Measurements from ENCODE around the gene HOGA1. TPM values are rescaled to one million over a fixed set of nuclear protein-coding genes. Genes with fewer than 3 reads are reported as not detected.
"Not testable (repeated sequence)": the region's sequence is repeated elsewhere in the genome, so short reads cannot be mapped to it uniquely, and the experiment has no call there.

The HOGA1 gene
- total RNA-seq, 1 donor from 2014 or later: 2.6 TPM

DNA sequence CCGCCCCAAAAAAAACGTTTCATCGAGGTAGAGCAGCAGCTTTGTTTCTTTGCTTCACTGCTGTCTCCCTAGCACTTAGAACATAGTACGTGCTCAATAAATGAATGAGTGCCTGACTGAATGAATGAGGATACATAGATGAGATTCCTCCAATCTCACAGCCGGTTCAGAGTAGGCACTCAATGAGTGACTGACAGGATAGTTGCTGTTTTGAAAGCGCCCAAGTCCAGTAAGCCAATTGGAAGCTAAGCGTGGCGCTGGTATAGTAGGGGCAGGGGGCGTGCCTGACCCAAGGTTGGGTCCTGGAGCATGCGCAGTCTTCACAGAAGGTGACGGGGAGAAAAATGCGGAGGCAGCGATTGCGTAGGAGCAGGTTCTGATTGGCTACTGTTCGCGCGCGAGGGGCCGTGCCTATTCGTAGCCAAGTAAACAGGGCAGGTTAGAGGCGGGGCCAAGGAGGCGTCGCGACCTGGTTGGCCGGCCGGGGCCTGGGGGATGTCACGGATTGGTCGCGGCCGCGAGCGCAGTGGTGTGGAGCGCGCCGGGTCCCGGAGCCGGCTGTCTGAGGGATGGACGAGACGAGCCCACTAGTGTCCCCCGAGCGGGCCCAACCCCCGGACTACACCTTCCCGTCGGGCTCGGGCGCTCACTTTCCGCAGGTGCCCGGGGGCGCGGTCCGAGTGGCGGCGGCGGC lies 56.1 kb downstream of the HOGA1 start, which contains the start of gene PI4K2A:
PI4K2A (plus strand) TSS at position 498 of the 694 bp plus-strand sequence; CDS start at position 570, 72 bp downstream.
- TF ChIP-seq, protein P1, sequence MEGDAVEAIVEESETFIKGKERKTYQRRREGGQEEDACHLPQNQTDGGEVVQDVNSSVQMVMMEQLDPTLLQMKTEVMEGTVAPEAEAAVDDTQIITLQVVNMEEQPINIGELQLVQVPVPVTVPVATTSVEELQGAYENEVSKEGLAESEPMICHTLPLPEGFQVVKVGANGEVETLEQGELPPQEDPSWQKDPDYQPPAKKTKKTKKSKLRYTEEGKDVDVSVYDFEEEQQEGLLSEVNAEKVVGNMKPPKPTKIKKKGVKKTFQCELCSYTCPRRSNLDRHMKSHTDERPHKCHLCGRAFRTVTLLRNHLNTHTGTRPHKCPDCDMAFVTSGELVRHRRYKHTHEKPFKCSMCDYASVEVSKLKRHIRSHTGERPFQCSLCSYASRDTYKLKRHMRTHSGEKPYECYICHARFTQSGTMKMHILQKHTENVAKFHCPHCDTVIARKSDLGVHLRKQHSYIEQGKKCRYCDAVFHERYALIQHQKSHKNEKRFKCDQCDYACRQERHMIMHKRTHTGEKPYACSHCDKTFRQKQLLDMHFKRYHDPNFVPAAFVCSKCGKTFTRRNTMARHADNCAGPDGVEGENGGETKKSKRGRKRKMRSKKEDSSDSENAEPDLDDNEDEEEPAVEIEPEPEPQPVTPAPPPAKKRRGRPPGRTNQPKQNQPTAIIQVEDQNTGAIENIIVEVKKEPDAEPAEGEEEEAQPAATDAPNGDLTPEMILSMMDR (IDR thresholded peaks at IDR 0.05): no peak
- Histone ChIP-seq H3K9me3 (no peaks in the 10 kb centered on the region), H3K4me1 (peaks cover 0 to 13% of the 10 kb centered on the region in 2 donors), H3K4me3 (peak within 1 kb of the TSS; percentile 87 to 96), H3K27me3 (no peaks in the 10 kb centered on the region), H3K27ac (peak within 1 kb of the TSS; percentile 80 to 93), H3K36me3 (peaks cover 10 to 16% of the 10 kb centered on the region in 2 donors)
- DNase-seq (ENCODE audit: low spot score in 2 of 2): peak; percentile 97 to 99
- intact Hi-C loops (cut with DNase I): loop anchor here (1.0 to 10.0 kb wide), 3 partner anchors 46 to 616 kb away; partner anchors contain the start of gene AVPI1

DNA sequence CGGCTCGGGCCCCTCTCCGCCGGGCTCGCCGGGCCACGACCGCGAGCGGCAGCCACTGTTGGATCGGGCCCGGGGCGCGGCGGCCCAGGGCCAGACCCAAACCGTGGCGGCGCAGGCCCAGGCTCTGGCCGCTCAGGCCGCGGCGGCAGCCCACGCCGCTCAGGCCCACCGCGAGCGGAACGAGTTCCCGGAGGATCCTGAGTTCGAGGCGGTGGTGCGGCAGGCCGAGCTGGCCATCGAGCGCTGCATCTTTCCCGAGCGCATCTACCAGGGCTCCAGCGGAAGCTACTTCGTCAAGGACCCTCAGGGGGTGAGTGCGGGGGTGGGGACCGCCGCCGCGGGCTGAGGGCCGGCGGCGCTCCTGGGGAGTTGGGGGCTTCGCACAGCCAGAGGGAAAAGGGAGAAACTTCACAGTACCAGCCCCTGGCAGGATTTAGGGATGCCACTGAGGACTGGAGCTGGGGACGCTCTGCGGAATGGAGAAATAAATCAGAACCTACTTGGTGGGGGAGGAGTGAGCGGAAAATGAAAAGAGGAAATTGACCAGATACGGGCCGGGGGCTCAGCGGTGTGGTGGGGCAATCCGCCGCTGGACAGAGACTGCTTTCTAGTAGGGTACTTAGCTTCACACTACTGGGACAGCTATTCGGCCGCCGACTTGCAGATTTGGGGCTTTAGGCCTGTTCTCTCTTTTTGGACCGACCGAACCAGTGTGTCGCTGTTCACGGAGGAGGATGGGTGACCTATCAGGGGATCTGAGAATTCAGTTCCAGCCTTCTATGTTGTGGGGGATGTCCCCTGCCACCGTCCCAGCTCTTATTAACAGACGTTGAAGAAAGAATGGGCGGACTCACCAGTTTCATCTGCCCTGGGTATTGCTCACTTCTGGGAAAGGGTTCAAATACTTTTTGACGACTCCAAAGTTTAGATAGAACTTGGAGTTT lies 57.0 kb downstream of the HOGA1 start:
- peak overlapping the region; percentile 80 to 93 for H3K27ac ChIP-seq
- TF ChIP-seq, protein P1 (IDR thresholded peaks at IDR 0.05): no peak
- H3K4me1 ChIP-seq: peaks cover 0 to 13% of the 10 kb centered on the region in 2 donors
- H3K36me3 ChIP-seq: peaks cover 10 to 20% of the 10 kb centered on the region in 2 donors
- H3K4me3 ChIP-seq: peak overlapping the region; percentile 87 to 96
- H3K9me3 ChIP-seq: no peaks in the 10 kb centered on the region
- intact Hi-C loops (cut with DNase I): loop anchor here (1.0 to 10.0 kb wide), 3 partner anchors 46 to 616 kb away; partner anchors contain the start of gene AVPI1
- DNase-seq (ENCODE audit: low spot score in 2 of 2): peak in 1 of 2 donors; percentile 69
- no peaks in the 10 kb centered on the region for H3K27me3 ChIP-seq

DNA sequence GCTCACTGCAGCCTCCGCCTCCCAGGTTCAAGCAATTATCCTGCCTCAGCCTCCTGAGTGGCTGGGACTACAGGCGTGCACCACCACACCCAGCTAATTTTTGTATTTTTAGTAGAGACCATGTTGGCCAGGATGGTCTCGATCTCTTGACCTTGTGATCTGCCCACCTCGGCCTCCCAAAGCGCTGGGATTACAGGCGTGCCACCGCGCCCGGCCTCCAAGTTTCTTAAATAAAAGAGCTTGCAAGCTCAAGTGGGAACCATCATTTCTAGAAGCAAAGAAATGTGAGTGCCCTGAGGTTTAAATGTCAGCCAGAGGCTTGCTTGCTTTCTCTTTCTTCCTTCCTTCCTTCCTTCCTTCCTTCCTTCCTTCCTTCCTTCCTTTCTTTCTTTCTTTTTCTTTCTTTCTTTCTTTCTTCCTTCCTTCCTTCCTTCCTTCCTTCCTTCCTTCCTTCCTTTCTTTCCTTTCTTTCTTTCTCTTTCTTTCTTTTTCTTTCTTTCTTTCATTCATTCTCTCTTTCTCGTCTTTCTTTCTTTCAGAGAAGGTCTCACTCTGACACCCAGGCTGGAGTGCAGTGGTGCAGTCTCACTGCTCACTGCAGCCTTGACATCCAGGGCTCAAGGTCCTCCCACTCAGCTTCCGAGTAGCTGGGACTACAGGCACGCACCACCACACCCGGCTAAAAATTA lies 58.4 kb downstream of the HOGA1 start:
- H3K36me3 ChIP-seq: peaks cover 10 to 20% of the 10 kb centered on the region in 2 donors

DNA sequence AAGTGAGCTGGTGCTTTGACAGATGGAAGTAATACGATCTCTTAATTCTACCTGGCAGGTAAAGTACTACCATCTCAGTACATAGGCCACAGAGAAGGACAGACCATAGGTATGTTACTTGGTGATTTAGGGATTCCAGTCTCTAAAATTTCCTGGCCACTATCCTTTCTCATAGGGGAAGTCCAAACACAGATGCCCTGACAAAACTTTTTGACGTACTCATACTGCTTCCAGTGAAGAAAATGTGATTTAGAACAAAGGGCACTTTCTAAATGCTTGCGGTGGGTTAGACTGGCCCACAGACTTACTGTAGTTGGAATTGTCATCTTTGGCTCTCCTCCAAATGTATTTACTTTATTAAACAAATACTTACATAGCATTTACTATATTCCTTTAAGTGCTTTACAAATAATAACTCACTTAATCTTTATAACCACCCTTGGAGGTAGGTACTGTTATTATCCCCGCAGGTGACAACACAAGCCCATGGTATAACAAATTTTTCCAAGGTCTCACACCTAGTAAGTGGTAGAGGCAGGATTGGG lies 59.3 kb downstream of the HOGA1 start:
- no peak overlapping the region for H3K4me3 ChIP-seq
- peaks cover 0 to 13% of the 10 kb centered on the region in 2 donors for H3K4me1 ChIP-seq
- H3K27ac ChIP-seq: no peak overlapping the region
- intact Hi-C loops (cut with DNase I): loop anchor here (10.0 kb wide), 1 partner anchor 619 kb away; no protein-coding TSS in a partner anchor
- DNase-seq (ENCODE audit: low spot score in 2 of 2): no peak
- TF ChIP-seq, protein P1 (IDR thresholded peaks at IDR 0.05): no peak
- no peaks in the 10 kb centered on the region for H3K27me3 ChIP-seq
- no peaks in the 10 kb centered on the region for H3K9me3 ChIP-seq
- peaks cover 10 to 20% of the 10 kb centered on the region in 2 donors for H3K36me3 ChIP-seq

More for the DNA sequence above, 58.4 kb downstream of the HOGA1 start:
- H3K27me3 ChIP-seq; DNase-seq (ENCODE audit: low spot score in 2 of 2); H3K9me3 ChIP-seq; H3K27ac ChIP-seq: not testable (repeated sequence)
- intact Hi-C loops (cut with DNase I): loop anchor here (10.0 kb wide), 1 partner anchor 618 kb away; no protein-coding TSS in a partner anchor
- Histone ChIP-seq H3K4me3 (peak overlapping the region in 1 of 2 donors; percentile 96), H3K4me1 (peaks cover 0 to 13% of the 10 kb centered on the region in 2 donors)

DNA sequence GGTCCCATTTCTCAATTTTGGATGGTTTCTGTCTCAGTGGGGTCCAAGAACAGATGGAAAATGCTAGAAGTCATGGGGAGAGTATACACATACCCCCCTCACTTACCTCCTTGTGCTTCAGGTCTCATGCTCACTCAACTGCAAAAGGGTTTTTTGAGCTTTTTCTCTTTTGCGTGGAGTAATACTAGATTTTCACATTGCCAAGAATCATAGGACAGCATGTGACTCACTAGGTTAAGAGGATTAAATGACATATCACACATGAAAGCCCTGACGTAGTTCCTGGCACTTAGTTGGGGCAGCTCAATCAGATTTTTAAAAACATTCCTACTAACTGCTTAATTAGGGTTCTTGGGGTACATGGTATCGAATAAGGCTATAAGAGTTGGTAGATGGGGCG lies 60.7 kb downstream of the HOGA1 start:
- Histone ChIP-seq H3K4me3 (no peak overlapping the region), H3K27me3 (no peaks in the 10 kb centered on the region), H3K4me1 (peaks cover 0 to 13% of the 10 kb centered on the region in 2 donors), H3K9me3 (no peaks in the 10 kb centered on the region), H3K36me3 (peaks cover 10 to 20% of the 10 kb centered on the region in 2 donors), H3K27ac (no peak overlapping the region)
- DNase-seq (ENCODE audit: low spot score in 2 of 2): no peak
- TF ChIP-seq, protein P1 (IDR thresholded peaks at IDR 0.05): no peak
- intact Hi-C loops (cut with DNase I): loop anchor here (10.0 kb wide), 1 partner anchor 620 kb away; no protein-coding TSS in a partner anchor
